Mucosa of rectum (tissue), 2 donors: ENCODE measurements around the gene METTL9.
"Not testable (repeated sequence)": the region's sequence is repeated elsewhere in the genome, so short reads cannot be mapped to it uniquely, and the experiment has no call there.

Source experiments
- H3K27ac ChIP-seq, 2 donors: one replicate each; pipeline ENCODE4 v1.7.0; 2013; ENCODE audit warnings: inconsistent platforms in 2 of 2, low read depth in 2 of 2, low read length in 2 of 2
- H3K27me3 ChIP-seq, 2 donors: one replicate each; pipeline ENCODE4 v1.7.0; 2013; ENCODE audit warnings: low read length in 2 of 2; ENCODE audit not compliant: control insufficient read depth in 2 of 2, insufficient read depth in 2 of 2
- H3K36me3 ChIP-seq, 2 donors: one replicate each; pipeline ENCODE4 v1.7.0; 2013; ENCODE audit warnings: low read length in 2 of 2; ENCODE audit not compliant: control insufficient read depth in 2 of 2, insufficient read depth in 2 of 2
- H3K4me1 ChIP-seq, 2 donors: one replicate each; pipeline ENCODE4 v1.7.0; 2013; ENCODE audit warnings: low read length in 2 of 2, mild to moderate bottlenecking in 1 of 2; ENCODE audit not compliant: control insufficient read depth in 2 of 2, insufficient read depth in 2 of 2
- H3K4me3 ChIP-seq, 2 donors: one replicate each; pipeline ENCODE4 v1.7.0; 2013; ENCODE audit warnings: low read length in 2 of 2
- H3K9ac ChIP-seq, 2 donors: one replicate each; pipeline ENCODE4 v1.7.0; 2013; ENCODE audit warnings: low read length in 2 of 2, low read depth in 1 of 2, mild to moderate bottlenecking in 1 of 2
- H3K9me3 ChIP-seq, 2 donors: one replicate each; pipeline ENCODE4 v1.7.0; 2013; ENCODE audit warnings: low read length in 2 of 2; ENCODE audit not compliant: control insufficient read depth in 2 of 2
- donor health status: healthy.
- donor health status: Normal muscosa, but diverticular disease.

Gene METTL9

DNA sequence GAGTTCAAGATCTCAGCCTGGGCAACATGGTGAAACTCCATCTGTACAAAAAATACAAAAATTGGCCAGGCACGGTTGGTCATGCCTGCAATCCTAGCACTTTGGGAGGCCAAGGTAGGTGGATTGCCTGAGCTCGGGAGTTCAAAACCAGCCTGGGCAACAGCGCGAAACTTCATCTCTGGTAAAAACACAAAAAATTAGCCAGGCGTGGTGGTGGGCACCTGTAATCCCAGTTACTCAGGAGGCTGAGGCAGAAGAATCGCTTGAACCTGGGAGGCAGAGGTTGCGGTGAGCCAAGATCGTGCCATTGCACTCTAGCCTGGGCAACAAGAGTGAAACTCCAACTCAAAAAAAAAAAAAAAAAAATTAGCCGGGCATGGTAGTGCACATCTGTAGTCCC lies 25.9 kb upstream of the METTL9 start:
- H3K36me3 ChIP-seq, H3K27ac ChIP-seq, H3K4me1 ChIP-seq, H3K4me3 ChIP-seq, H3K9me3 ChIP-seq, H3K9ac ChIP-seq, H3K27me3 ChIP-seq: not testable (repeated sequence)

- Histone ChIP-seq H3K9ac (no peak overlapping the region), H3K27ac (no peak overlapping the region), H3K9me3 (no peaks in the 10 kb centered on the region), H3K4me3 (no peak overlapping the region), H3K36me3 (no peaks in the 10 kb centered on the region), H3K27me3 (no peaks in the 10 kb centered on the region), H3K4me1 (no peaks in the 10 kb centered on the region)
Observed at GRCh38 chr16:21574372-21574771, 25.0 kb upstream of the METTL9 start.

DNA sequence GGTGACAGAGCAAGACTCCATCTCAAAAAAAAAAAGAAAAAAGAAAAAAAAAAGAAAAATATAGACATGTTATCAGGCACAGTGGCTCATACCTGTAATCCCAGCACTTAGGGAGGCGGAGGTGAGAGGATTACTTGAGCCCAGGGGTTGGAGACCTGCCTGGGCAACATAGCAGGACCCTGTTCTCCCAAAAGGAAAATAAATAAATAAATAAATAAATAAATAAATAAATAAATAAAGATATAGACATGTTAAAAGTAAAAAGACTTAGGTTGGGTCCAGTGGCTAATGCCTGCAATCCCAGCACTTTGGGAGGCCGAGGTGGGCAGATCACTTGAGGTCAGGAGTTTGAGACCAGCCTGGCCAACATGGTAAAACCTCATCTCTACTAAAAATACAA lies 23.1 kb upstream of the METTL9 start:
- H3K36me3 ChIP-seq, H3K9me3 ChIP-seq, H3K27ac ChIP-seq, H3K4me3 ChIP-seq, H3K4me1 ChIP-seq, H3K27me3 ChIP-seq, H3K9ac ChIP-seq: not testable (repeated sequence)

DNA sequence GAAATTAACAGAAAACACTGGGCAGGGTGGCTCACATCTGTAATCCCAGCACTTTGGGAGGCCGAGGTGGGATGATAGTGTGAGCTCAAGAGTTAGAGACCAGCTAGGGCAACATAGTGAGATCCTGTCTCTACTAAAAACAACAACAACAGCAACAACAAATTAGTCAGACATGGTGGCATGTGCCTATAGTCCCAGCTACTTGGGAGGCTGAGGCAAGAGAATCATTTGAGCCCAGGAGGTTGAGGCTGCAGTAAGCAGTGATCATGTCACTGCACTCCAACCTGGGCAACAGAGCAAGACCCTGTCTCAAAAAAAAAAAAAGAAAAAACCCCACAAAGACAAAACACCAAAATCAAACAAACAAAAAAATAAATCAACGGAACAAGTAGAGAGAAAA lies 21.9 kb upstream of the METTL9 start:
- not testable (repeated sequence) for H3K4me3 ChIP-seq, H3K27me3 ChIP-seq, H3K4me1 ChIP-seq, H3K9ac ChIP-seq, H3K9me3 ChIP-seq, H3K27ac ChIP-seq, H3K36me3 ChIP-seq

DNA sequence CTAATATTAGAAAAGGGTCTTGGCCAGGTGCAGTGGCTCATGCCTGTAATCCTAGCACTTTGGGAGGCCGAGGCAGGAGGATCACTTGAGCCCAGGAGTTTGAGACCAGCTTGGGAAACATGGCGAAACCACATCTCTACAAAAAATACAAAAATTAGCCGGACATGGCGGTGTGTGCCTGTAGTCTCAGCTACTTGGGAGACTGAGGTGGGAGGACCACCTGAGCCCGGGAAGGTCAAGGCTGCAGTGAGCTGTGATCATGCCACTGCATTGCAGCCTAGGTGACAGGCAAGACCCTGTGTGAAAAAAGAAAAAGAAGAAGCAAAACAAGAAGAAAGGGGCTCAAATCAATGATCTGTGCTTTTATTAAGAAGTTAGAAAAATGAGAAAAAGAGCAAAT lies 21.1 kb upstream of the METTL9 start:
- not testable (repeated sequence) for H3K36me3 ChIP-seq, H3K27me3 ChIP-seq, H3K4me1 ChIP-seq, H3K9ac ChIP-seq, H3K4me3 ChIP-seq, H3K9me3 ChIP-seq, H3K27ac ChIP-seq

DNA sequence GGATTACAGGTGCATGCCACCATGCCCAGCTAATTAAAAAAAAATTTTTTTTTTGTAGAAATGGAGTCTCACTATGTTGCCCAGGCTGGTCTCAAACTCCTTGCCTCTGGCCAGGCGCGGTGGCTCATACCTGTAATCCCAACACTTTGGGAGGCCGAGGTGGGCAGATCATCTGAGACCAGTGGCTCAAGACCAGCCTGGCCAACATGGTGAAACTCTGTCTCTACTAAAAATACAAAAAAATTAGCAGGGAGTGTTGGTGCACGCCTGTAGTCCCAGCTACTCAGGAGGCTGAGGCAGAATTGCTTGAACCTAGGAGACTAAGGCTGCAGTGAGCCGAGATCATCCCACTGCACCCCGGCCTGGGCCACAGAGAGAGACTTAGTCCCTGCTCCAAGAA lies 19.2 kb upstream of the METTL9 start:
- not testable (repeated sequence) for H3K4me1 ChIP-seq, H3K9ac ChIP-seq, H3K4me3 ChIP-seq, H3K27ac ChIP-seq, H3K27me3 ChIP-seq, H3K36me3 ChIP-seq, H3K9me3 ChIP-seq

- Histone ChIP-seq H3K9me3 (no peaks in the 10 kb centered on the region), H3K27me3 (no peaks in the 10 kb centered on the region), H3K9ac (no peak overlapping the region), H3K4me1 (no peaks in the 10 kb centered on the region), H3K36me3 (no peaks in the 10 kb centered on the region), H3K4me3 (no peak overlapping the region), H3K27ac (no peak overlapping the region)
Observed at GRCh38 chr16:21580807-21581206, 18.6 kb upstream of the METTL9 start.

DNA sequence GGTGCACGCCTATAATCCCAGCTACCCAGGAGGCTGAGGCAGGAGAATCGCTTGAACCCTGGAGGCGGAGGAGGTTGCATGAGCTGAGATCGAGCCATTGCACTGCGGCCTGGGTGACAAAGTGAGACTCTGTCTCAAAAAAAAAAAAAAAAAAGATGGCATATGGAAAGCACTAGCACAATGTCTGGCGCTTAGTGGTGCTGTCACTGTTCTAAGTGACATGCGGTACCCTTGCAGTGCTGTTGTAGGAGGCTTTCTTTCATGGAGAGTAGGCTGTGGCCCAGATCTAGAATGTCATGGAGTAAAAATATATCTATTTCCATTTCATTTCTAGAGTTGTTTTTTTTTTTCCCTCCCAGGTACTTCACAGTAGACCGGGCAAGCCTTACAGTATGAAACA lies 14.6 kb upstream of the METTL9 start:
- Histone ChIP-seq H3K36me3 (no peaks in the 10 kb centered on the region), H3K27me3 (no peaks in the 10 kb centered on the region), H3K9ac (no peak overlapping the region), H3K4me1 (no peaks in the 10 kb centered on the region), H3K9me3 (no peaks in the 10 kb centered on the region), H3K27ac (no peak overlapping the region), H3K4me3 (no peak overlapping the region)

DNA sequence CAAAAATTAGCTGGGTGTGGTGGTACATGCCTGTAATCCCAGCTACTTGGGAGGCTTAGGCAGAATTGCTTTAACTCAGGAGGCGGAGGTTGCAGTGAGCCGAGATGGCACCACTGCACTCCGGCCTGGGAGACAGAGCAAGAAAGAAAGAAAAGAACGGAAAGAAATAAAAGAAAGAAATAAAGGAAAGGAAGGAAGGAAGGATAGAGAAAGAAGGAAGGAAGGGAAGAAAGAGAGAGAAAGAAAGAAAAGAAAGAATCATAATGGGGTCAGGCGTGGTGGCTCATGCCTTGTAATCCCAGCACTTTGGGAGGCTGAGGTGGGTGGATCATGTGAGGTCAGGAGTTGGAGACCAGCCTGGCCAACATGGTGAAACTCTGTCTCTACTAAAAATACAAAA lies 10.8 kb upstream of the METTL9 start:
- not testable (repeated sequence) for H3K4me3 ChIP-seq, H3K27me3 ChIP-seq, H3K27ac ChIP-seq, H3K9ac ChIP-seq, H3K9me3 ChIP-seq, H3K36me3 ChIP-seq, H3K4me1 ChIP-seq

GRCh38 chr16:21589551-21589950 lies 9.8 kb upstream of the METTL9 start:
- H3K27me3 ChIP-seq, result no peaks in the 10 kb centered on the region
- no peaks in the 10 kb centered on the region for H3K4me1 ChIP-seq
- H3K27ac ChIP-seq, result no peak overlapping the region
- H3K9ac ChIP-seq, result no peak overlapping the region
- H3K9me3 ChIP-seq, result no peaks in the 10 kb centered on the region
- no peak overlapping the region for H3K4me3 ChIP-seq
- no peaks in the 10 kb centered on the region for H3K36me3 ChIP-seq

DNA sequence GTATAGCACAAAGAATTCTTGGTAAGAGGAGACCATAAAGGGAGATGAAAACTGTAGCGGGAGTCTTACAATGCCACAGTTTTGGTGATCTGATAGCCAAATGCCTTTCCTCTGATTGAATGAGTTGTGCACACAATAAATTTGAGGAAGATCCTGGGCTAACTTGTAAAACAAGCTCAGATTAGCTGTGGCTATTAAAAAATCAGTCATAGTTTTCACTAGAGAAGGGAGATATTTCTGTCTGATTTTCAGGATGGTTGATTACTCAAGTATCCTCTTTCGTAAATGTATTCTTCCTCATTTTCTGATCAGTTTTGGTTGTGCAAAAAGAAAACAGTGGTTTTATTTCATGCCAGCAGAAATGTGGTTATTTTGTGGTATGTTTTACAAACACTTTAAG lies 9.1 kb upstream of the METTL9 start:
- no peak overlapping the region for H3K4me3 ChIP-seq
- H3K27ac ChIP-seq, result no peak overlapping the region
- no peaks in the 10 kb centered on the region for H3K36me3 ChIP-seq
- H3K4me1 ChIP-seq, result no peaks in the 10 kb centered on the region
- H3K9me3 ChIP-seq, result no peaks in the 10 kb centered on the region
- H3K9ac ChIP-seq, result no peak overlapping the region
- no peaks in the 10 kb centered on the region for H3K27me3 ChIP-seq
